GM12865 (cell line): Measurements from ENCODE around the gene ADARB2.

ENCODE experiments used
- DNase-seq: peaks from one replicate; pipeline ENCODE4 v3.0.0; 2010; ENCODE audit warnings: low read depth
- H3K4me3 ChIP-seq: 2 replicates; pipeline ENCODE4 v1.5.1; 2011; ENCODE audit warnings: mild to moderate bottlenecking, low read depth, low read length, control low read depth
- CTCF ChIP-seq: IDR thresholded peaks from 2 replicates; pipeline ENCODE4 v1.5.1; 2011; ENCODE audit warnings: low read length, control low read depth, low read depth, inconsistent platforms; ENCODE audit not compliant: insufficient read depth; ENCODE audit errors: missing control alignments

ADARB2 gene

DNA sequence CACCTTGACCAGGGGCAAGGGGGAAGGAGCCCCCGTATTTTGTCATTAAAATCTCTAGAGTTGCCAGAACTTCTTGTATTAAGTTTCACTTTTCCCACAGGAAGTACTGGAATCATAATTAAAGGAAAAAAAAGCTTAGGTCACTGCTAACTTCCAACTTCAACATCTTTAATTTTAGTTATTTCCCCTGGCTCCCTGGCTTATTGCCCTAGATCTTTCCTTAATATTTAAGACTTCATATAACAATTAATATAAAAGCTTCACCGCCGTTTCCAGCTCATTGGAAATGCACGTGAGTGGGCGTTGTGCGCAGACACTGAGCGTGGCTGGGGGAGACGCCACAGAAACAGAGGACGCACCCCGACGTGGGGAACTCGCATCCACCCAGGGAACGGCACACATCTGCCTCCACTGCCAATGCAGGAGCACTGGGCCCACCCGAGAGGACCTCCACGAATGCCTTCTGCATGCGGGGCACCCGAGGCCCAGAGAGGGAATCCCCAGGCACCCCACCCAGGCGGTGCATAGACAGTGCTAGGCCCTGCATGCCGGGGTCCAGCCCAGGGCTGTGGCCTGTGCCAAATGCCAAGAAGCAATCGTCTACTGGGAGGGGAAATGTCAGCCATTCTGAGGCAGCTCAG, 72.2 kb downstream of the ADARB2 start:
- no peak overlapping the region for H3K4me3 ChIP-seq
- TF ChIP-seq CTCF: no peak
- DNase-seq: no peak

DNA sequence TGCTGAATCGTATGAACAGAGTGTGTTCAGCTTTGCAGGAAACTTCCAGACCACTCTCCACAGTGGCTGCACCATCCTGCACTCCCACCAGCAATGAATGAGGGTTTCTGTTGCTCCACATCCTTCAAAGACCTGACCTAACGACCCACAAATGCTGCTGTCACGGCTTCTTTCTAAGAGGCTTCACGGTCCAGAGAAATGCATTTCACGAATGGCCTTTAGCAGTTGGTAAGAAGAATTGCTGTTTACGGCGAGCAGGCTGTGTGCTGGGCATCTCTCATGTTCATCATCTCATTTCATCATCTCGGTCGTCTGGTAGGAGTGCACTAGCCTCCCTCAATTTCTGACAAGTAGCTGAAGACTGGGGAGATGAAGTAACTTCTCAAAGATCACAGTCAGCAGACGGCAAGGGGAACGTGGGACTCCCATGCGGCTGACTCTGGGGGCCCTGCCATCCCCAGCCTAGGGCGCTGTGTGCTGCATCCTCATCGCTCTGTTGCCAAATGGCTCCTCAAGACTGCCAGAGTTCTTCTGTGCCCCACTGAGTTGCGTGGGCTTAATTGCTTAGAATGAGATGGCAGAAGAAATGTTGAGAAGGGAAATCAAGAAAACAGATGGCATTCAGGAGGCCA, 72.9 kb downstream of the ADARB2 start:
- H3K4me3 ChIP-seq: no peak overlapping the region
- no peak for TF ChIP-seq CTCF
- DNase-seq: no peak

GRCh38 chr10:1663226-1663625, 74.1 kb downstream of the ADARB2 start:
- no peak for DNase-seq
- no peak overlapping the region for H3K4me3 ChIP-seq
- no peak for TF ChIP-seq CTCF

DNA sequence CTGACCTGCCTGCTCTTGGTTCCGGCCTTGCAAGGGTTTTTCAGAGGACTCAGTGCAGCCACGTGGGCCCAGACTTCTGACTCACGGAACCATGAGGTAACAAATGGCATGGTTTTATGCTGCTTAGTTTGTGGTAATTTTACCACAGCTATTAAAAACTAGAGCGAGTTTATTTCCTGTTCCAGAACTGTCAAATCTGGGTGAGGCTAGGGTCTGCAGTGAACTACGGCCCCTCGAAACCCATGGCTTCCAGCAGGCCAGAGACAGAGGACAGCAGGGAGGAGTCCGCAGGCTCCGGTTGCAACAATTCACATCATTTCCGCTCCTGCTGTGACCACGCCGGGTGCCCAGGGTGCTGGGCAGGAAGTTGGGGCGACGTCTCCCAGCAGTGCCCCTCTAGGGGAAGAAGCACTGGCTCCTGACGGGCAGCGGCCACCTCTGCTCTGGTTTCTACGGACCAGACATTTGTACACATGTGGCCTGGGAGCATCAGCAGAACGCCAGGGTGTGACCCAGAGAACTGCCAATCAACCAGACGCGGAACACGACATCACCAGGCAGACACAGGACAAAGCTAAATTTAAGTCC, 74.8 kb downstream of the ADARB2 start:
- H3K4me3 ChIP-seq: no peak overlapping the region
- TF ChIP-seq CTCF: no peak
- peak; percentile 59 for DNase-seq

DNA sequence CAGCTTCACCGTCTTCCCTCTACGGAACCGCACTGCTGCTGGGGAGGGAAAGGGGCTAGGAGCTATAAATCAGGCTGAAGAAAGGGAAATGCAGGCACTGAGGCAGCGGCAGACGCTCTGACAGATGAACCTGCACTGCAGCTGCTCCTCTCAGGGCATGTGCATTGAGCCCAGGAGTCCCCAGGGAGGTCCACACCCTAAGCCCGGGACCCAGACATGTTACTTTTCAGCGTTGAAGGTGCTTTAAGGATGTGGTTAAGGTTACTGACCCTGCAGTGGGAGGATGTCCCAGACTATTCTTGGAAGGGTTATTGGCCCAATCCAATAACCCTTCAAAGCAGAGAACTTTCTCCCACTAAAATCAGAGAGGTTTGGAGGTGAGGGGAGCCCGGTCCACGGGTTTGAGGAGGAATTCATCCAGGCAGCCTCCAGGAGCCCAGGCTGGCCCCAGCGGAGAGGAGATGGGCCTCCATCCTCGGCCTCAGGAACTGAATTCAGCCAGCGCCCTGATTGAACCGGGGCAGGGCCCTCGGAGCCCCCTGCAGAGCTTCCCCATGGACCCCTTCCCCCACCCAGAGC, 75.4 kb downstream of the ADARB2 start:
- no peak for TF ChIP-seq CTCF
- no peak overlapping the region for H3K4me3 ChIP-seq
- DNase-seq: peak; percentile 81

- H3K4me3 ChIP-seq: no peak overlapping the region
- no peak for TF ChIP-seq CTCF
- no peak for DNase-seq
Observed at GRCh38 chr10:1661416-1661815, 75.9 kb downstream of the ADARB2 start.
